Breast epithelium (tissue), 3 donors: ENCODE data around the gene GRIFIN.

Experiments
- POLR2A ChIP-seq: fragments of 450-650 bp; IDR thresholded peaks from one replicate; pipeline ENCODE4 v1.6.1; 2016; ENCODE audit warnings: antibody characterized with exemption, mild to moderate bottlenecking, moderate library complexity
- POLR2AphosphoS5 ChIP-seq, 3 donors: sonication (generic); formaldehyde crosslinking; IDR thresholded peaks; one replicate each; pipeline ENCODE4 v1.6.1; 2017; ENCODE audit warnings: antibody characterized with exemption in 3 of 3
- TF ChIP-seq, protein P1 (sequence below), 3 donors: fragments of 450-650 bp; IDR thresholded peaks; one replicate each; pipeline ENCODE4 v1.5.1; 2016 to 2017; ENCODE audit warnings: antibody characterized with exemption in 3 of 3, mild to moderate bottlenecking in 3 of 3, moderate library complexity in 3 of 3

DNA sequence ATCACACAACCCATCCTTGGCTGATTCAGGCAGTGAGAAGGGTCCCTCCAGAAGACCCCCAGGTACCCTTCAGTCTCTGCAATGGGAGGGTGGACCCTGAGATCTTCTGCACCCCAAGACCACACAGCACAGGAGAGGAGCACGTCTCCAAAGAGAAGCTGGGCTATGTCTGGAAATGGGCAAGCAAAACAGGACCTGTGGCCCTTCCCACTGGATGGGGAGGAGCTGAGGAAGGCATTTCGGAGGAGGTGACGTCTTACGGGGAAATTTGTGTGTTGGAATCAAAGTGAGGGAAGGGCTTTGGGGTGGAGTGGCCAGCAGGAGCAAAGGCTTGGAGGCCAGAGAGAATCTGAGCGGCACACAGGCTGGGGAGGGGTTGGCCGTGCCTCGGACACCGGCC lies 16.5 kb downstream of the GRIFIN start:
- no peak for TF ChIP-seq POLR2A
- TF ChIP-seq, protein P1, sequence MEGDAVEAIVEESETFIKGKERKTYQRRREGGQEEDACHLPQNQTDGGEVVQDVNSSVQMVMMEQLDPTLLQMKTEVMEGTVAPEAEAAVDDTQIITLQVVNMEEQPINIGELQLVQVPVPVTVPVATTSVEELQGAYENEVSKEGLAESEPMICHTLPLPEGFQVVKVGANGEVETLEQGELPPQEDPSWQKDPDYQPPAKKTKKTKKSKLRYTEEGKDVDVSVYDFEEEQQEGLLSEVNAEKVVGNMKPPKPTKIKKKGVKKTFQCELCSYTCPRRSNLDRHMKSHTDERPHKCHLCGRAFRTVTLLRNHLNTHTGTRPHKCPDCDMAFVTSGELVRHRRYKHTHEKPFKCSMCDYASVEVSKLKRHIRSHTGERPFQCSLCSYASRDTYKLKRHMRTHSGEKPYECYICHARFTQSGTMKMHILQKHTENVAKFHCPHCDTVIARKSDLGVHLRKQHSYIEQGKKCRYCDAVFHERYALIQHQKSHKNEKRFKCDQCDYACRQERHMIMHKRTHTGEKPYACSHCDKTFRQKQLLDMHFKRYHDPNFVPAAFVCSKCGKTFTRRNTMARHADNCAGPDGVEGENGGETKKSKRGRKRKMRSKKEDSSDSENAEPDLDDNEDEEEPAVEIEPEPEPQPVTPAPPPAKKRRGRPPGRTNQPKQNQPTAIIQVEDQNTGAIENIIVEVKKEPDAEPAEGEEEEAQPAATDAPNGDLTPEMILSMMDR (IDR thresholded peaks at IDR 0.05) = no peak
- no peak for TF ChIP-seq POLR2AphosphoS5 (IDR thresholded peaks at IDR 0.05)
